ENCODE data around the gene SAYSD1. TPM values are rescaled to one million over a fixed set of nuclear protein-coding genes. Genes with fewer than 3 reads are reported as not detected.

SAYSD1 gene
- total RNA-seq, 1 experiment from 2014 or later = 9.4 TPM

GRCh38 chr6:39075010-39075686 lies 39.8 kb downstream of the SAYSD1 start:
- no CpG with 5 or more reads among the region's 12 CpGs for WGBS (ENCODE audit: extremely low coverage, insufficient read length, low lambda C conversion rate)
- H2BK5ac ChIP-seq (ENCODE audit: insufficient read length, low read length) = no peak overlapping the region
- H3K27ac Mint-ChIP-seq = peak overlapping the region in 1 of 3 experiments; percentile 29; a peak in 2 of 7 replicates
- no peak overlapping the region for H3T11ph ChIP-seq (ENCODE audit: low read length)
- H4K5ac ChIP-seq (ENCODE audit: insufficient read length, low read depth, low read length) = no peak overlapping the region
- H2BK15ac ChIP-seq (ENCODE audit: low read depth, low read length) = no peak overlapping the region
- no peaks in the 10 kb centered on the region for H3K23me2 ChIP-seq (ENCODE audit: insufficient read length, low read depth, low read length, poor library complexity, severe bottlenecking)
- H3K56ac ChIP-seq (ENCODE audit: insufficient read length, low read depth, low read length) = no peak overlapping the region
- no peak overlapping the region for H3K9ac ChIP-seq (ENCODE audit: extremely low read depth, insufficient read length, low read length)
- no peak for TF ChIP-seq CTCF (conservative IDR thresholded peaks at IDR 0.05)
- H3K79me1 ChIP-seq (ENCODE audit: insufficient read depth, low read depth, low read length, poor library complexity, severe bottlenecking) = no peaks in the 10 kb centered on the region
- H3K4me3 Mint-ChIP-seq = no peak overlapping the region
- H4K20me1 ChIP-seq (ENCODE audit: control insufficient read depth, insufficient read depth, insufficient read length) = no peaks in the 10 kb centered on the region
- H3K4me2 ChIP-seq (ENCODE audit: insufficient read depth, insufficient read length, low read length) = no peak overlapping the region
- H3K27me3 ChIP-seq (ENCODE audit: insufficient read depth, low read length) = no peaks in the 10 kb centered on the region
- DNase-seq = peak; percentile 14
- H3K4me1 Mint-ChIP-seq = peaks cover 13 to 18% of the 10 kb centered on the region in 2 experiments
- H3K27ac ChIP-seq (ENCODE audit: insufficient read length, low read depth, low read length) = no peak overlapping the region
- no peaks in the 10 kb centered on the region for H3K79me2 ChIP-seq (ENCODE audit: insufficient read depth, low read length)
- H3K14ac ChIP-seq (ENCODE audit: insufficient read depth, low read length) = no peak overlapping the region; the same call in 1 of the 2 replicates
- no peak overlapping the region for H2BK20ac ChIP-seq (ENCODE audit: low read depth, low read length, poor library complexity, severe bottlenecking)
- H2AK5ac ChIP-seq (ENCODE audit: insufficient read length, low read length) = no peak overlapping the region
- no peak overlapping the region for H4K91ac ChIP-seq (ENCODE audit: insufficient read length, low read depth, low read length)
- H3K18ac ChIP-seq (ENCODE audit: insufficient read length, low read depth, low read length) = no peak overlapping the region
- H2BK12ac ChIP-seq (ENCODE audit: insufficient read length, low read depth, low read length) = no peak overlapping the region
- peaks cover 2% of the 10 kb centered on the region; the same call in 1 of the 2 replicates for H3K4me1 ChIP-seq (ENCODE audit: insufficient read depth, low read length)
- no peak overlapping the region for H2BK120ac ChIP-seq (ENCODE audit: low read depth, low read length, poor library complexity, severe bottlenecking)
- H2AFZ ChIP-seq (ENCODE audit: low read length) = no peak overlapping the region
- H3K36me3 Mint-ChIP-seq (ENCODE audit: insufficient read depth in 1 of 3, low read depth in 3 of 3) = no peaks in the 10 kb centered on the region
- no peak overlapping the region for H3K23ac ChIP-seq (ENCODE audit: insufficient read length, low read depth, low read length)
- no peaks in the 10 kb centered on the region for H3K9me3 ChIP-seq (ENCODE audit: control insufficient read depth, low read depth, low read length)
- H3K27me3 Mint-ChIP-seq (ENCODE audit: low read depth) = peaks cover 18% of the 10 kb centered on the region
- H3K4ac ChIP-seq (ENCODE audit: low read depth, low read length) = no peak overlapping the region
- no peaks in the 10 kb centered on the region for H3K9me3 Mint-ChIP-seq
- H4K8ac ChIP-seq (replicated peaks; ENCODE audit: insufficient read length, low read depth, low read length) = no peak overlapping the region

Data from H9 (cell line).